Smooth muscle cell (in vitro differentiated cells): Measurements from ENCODE around the gene HTRA3. TPM values are rescaled to one million over a fixed set of nuclear protein-coding genes. Genes with fewer than 3 reads are reported as not detected.

Source experiments
- DNase-seq: peaks from one replicate; lab custom pipeline; 2025; ENCODE audit not compliant: unreplicated experiment; lab: John Stamatoyannopoulos, UW
- H2AFZ ChIP-seq: fragments of 200-600 bp; sonication (generic); 2 replicates; pipeline ENCODE4 v1.6.0; 2016; ENCODE audit warnings: antibody characterized with exemption, low read depth, mild to moderate bottlenecking
- H3F3A ChIP-seq: fragments of 200-600 bp; sonication (generic); 2 replicates; pipeline ENCODE4 v1.6.0; 2017; ENCODE audit warnings: antibody characterized with exemption, low read depth
- H3K27ac ChIP-seq: fragments of 200-600 bp; sonication (generic); 2 replicates; pipeline ENCODE4 v1.5.1; 2016; ENCODE audit warnings: low read depth, mild to moderate bottlenecking
- H3K27me3 ChIP-seq: fragments of 200-600 bp; sonication (generic); 2 replicates; pipeline ENCODE4 v1.6.1; 2016; ENCODE audit warnings: low read depth, mild to moderate bottlenecking
- H3K36me3 ChIP-seq: fragments of 200-600 bp; sonication (generic); 2 replicates; pipeline ENCODE4 v1.5.1; 2016; ENCODE audit warnings: low read depth
- H3K4me1 ChIP-seq: fragments of 200-600 bp; sonication (generic); 2 replicates; pipeline ENCODE4 v1.5.1; 2016; ENCODE audit warnings: low read depth
- H3K4me2 ChIP-seq: fragments of 200-600 bp; sonication (generic); 2 replicates; pipeline ENCODE4 v1.6.0; 2016; ENCODE audit warnings: mild to moderate bottlenecking
- H3K4me3 ChIP-seq: fragments of 200-600 bp; sonication (generic); 2 replicates; pipeline ENCODE4 v1.5.1; 2016; ENCODE audit warnings: mild to moderate bottlenecking
- H3K79me2 ChIP-seq: fragments of 200-600 bp; sonication (generic); 2 replicates; pipeline ENCODE4 v1.6.0; 2016; ENCODE audit warnings: low read depth, mild to moderate bottlenecking
- H3K9ac ChIP-seq: fragments of 200-600 bp; sonication (generic); 2 replicates; pipeline ENCODE4 v1.6.0; 2016; ENCODE audit warnings: low read depth
- H3K9me3 ChIP-seq: fragments of 200-600 bp; sonication (generic); replicated peaks from 2 replicates; pipeline ENCODE4 v1.5.1; 2016; ENCODE audit warnings: low read depth
- H4K20me1 ChIP-seq: fragments of 200-600 bp; sonication (generic); 2 replicates; pipeline ENCODE4 v1.6.0; 2016; ENCODE audit warnings: low read depth
- WGBS: methylation state at CpG from one replicate; pipeline ENCODE4 v1.1.7; 2016; ENCODE audit warnings: low lambda C conversion rate; 5-methylcytosine and 5-hydroxymethylcytosine counted together
- polyA plus RNA-seq: library from polyadenylated mRNA; unstranded; fragments of >200 nt; fragmentation: Nextera tagmentation; extraction: Ambion mirVana; gene quantifications from 2 replicates; pipeline ENCODE4 v1.2.1, GENCODE V29; 2016
- total RNA-seq: library from RNA; depleted of rRNA; stranded (reverse); fragments of >200 nt; gene quantifications from 2 replicates; pipeline ENCODE4 v1.2.3, GENCODE V29; 2014
- TF ChIP-seq, protein P1 (sequence below): fragments of 200-600 bp; sonication (generic); IDR thresholded peaks from 2 replicates; pipeline ENCODE4 v1.5.1; 2017; ENCODE audit warnings: borderline replicate concordance, mild to moderate bottlenecking, antibody characterized with exemption; ENCODE audit not compliant: insufficient read depth, poor library complexity, severe bottlenecking

HTRA3 gene
- total and polyA plus RNA-seq, 2 experiments from 2014 or later, result 77.7 to 227 TPM

DNA sequence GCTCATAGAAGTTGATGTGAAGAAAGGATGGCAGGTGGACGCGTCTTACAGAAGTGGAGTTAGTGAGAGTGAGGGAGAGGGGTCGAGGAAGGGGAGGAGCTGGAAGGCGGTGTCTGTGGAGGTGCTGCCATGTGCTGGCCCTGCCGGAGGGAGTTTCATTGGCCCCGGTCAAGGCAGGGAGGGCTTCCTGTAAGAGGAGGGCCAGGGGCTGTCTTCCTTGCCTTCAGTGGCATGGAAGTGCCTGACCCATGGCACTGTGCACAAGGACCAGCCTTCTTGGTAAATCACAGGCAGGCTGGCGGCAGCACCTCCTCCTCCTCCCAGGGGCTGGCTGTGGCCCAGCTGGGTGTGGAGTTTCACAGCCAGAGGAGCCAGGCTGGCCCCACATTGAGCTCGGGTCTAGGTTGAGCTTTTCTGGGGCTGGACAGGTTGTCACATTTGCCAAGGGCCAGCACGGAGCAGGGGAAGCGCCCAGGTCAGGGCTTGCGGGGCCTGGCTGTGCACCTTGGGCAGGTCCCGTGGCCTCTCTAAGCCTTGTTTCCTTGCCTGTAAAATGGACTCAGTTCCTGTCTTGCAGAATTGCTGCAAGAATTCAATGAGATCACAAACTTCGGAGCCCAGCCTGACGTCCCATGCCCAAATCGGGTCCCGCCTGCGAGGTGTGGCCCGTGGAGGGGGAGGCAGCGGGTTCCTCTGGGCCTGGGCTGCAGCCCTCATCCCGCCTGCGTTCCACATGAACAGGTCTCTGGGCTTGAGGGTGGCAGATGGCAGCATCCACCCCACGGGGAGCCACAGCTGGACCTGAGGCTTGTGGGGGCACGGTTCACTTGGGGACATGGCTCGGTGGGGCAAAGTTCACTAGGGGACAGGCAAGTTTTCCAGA, 7.0 kb downstream of the HTRA3 start:
- no peaks in the 10 kb centered on the region for H3K9me3 ChIP-seq
- peak overlapping the region; percentile 9 for H3K4me2 ChIP-seq
- peaks cover 10% of the 10 kb centered on the region for H3F3A ChIP-seq
- H3K9ac ChIP-seq, result no peak overlapping the region
- H3K79me2 ChIP-seq, result peaks cover 20% of the 10 kb centered on the region
- H3K36me3 ChIP-seq, result no peaks in the 10 kb centered on the region
- peaks cover 12% of the 10 kb centered on the region for H3K4me1 ChIP-seq
- peaks cover 33% of the 10 kb centered on the region for H4K20me1 ChIP-seq
- TF ChIP-seq, protein P1, sequence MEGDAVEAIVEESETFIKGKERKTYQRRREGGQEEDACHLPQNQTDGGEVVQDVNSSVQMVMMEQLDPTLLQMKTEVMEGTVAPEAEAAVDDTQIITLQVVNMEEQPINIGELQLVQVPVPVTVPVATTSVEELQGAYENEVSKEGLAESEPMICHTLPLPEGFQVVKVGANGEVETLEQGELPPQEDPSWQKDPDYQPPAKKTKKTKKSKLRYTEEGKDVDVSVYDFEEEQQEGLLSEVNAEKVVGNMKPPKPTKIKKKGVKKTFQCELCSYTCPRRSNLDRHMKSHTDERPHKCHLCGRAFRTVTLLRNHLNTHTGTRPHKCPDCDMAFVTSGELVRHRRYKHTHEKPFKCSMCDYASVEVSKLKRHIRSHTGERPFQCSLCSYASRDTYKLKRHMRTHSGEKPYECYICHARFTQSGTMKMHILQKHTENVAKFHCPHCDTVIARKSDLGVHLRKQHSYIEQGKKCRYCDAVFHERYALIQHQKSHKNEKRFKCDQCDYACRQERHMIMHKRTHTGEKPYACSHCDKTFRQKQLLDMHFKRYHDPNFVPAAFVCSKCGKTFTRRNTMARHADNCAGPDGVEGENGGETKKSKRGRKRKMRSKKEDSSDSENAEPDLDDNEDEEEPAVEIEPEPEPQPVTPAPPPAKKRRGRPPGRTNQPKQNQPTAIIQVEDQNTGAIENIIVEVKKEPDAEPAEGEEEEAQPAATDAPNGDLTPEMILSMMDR, result no peak
- H3K27ac ChIP-seq, result no peak overlapping the region
- no peaks in the 10 kb centered on the region for H3K27me3 ChIP-seq
- WGBS, result 70% methylated on average over 24 of the region's 24 CpGs
- H2AFZ ChIP-seq, result no peak overlapping the region
- H3K4me3 ChIP-seq, result no peak overlapping the region
- DNase-seq, result no peak

DNA sequence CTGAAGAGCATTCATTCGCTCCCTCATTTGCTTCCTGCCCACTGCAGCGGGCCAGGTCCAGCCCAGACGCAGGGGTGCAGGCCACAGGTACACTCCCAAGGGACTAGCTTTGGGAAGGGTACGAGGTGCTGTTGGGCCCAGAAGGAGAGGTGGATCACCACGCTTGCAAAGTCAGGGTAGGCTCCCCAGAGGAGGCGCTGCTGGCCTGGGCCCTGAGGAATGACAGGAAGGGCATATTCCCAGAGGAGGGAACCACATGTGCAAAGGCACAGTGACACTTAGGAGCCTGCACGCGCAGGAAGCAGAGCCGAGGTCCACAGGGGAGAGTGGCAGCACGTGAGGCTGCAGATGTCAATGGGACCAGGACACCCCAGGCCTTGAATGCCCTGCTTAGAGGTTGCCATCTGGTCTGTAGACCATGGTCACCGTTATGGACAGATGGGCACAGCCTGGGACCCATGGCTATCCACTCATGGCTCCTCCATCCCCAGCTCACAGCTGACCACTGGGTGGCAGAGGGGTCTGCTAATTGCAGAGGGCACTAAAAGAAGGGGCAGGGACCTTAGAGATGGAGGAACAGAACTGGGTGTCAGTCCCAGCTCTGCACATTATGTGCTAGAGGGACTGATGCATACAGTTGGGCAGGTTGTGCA, 7.9 kb downstream of the HTRA3 start:
- no peak for DNase-seq
- Histone ChIP-seq H3K4me1 (peaks cover 12% of the 10 kb centered on the region), H3K9ac (no peak overlapping the region), H3K4me2 (peak overlapping the region; percentile 68), H3K9me3 (no peaks in the 10 kb centered on the region), H3K27ac (peak overlapping the region; percentile 76), H3K27me3 (no peaks in the 10 kb centered on the region), H2AFZ (no peak overlapping the region), H3K79me2 (peaks cover 18% of the 10 kb centered on the region), H3K4me3 (no peak overlapping the region), H4K20me1 (peaks cover 25% of the 10 kb centered on the region), H3K36me3 (no peaks in the 10 kb centered on the region), H3F3A (peaks cover 10% of the 10 kb centered on the region)
- WGBS, result 88% methylated on average over 11 of the region's 11 CpGs
- TF ChIP-seq, protein P1, result no peak

DNA sequence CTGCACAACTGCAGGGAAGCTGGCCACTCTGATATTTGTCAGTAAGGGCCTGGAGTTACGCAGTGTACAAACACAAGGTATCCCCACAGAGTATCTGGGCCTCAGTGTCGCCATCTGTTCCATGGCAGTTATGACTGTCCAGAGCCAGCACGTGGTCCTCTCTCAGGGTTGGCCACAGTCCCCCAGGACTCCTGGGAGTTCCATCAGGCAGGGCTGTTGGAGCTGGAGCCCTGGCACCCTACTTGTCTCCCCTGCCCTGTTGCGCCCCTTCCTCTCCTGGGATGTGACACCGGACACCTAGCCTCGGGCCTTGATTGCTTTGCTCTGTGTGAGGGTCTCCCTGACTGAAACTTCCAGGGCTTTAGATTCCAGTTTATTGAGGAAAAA, 8.4 kb downstream of the HTRA3 start:
- DNase-seq, result no peak
- H2AFZ ChIP-seq, result no peak overlapping the region
- WGBS, result 47% methylated on average over 6 of the region's 6 CpGs
- H4K20me1 ChIP-seq, result peaks cover 23% of the 10 kb centered on the region
- peak overlapping the region; percentile 27 for H3K9ac ChIP-seq
- no peaks in the 10 kb centered on the region for H3K9me3 ChIP-seq
- H3K4me3 ChIP-seq, result no peak overlapping the region
- peaks cover 10% of the 10 kb centered on the region for H3F3A ChIP-seq
- H3K4me1 ChIP-seq, result peaks cover 12% of the 10 kb centered on the region
- peaks cover 18% of the 10 kb centered on the region for H3K79me2 ChIP-seq
- TF ChIP-seq, protein P1, result no peak
- peak overlapping the region; percentile 68 for H3K4me2 ChIP-seq
- peak overlapping the region; percentile 76 for H3K27ac ChIP-seq
- H3K27me3 ChIP-seq, result no peaks in the 10 kb centered on the region
- no peaks in the 10 kb centered on the region for H3K36me3 ChIP-seq
